Measurements from ENCODE around the gene DUSP9. TPM values are rescaled to one million over a fixed set of nuclear protein-coding genes. Genes with fewer than 3 reads are reported as not detected.

DUSP9 gene
- total RNA-seq, 1 donor from 2014 or later: 1.3 TPM

DNA sequence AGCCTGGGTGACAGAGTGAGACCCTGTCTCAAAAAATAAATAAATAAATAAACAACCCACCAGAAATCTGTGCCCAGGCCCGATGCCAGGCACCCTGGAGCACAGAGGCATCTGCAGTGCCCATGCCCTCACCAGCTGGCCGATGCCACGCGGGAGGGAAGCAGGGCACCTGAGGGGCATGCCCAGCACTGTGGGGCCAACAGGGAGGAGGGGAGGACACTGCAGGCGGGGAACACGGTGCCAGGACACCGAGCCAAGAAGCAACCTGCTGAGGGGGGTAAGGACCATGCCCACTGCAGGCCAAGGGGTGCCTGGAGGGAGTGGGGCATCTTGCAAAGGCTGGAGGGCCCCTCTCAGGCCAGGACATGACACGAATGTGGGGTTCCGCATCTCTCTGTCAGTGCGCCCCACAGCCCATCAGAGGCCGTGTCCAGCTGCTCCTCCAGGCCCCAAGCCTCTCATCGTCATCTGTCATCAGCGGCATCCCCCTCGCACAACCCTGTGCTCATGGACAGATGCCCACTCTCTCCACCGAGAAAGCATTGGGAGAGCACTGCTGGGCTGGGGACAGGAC, 13.3 kb upstream of the DUSP9 start:
- Histone ChIP-seq H3K36me3 (ENCODE audit: control insufficient read depth, insufficient read depth, low read length) (no peaks in the 10 kb centered on the region), H3K4me3 (ENCODE audit: low read depth, low read length) (no peak overlapping the region), H3K27me3 (ENCODE audit: control insufficient read depth, insufficient read depth, low read length) (no peaks in the 10 kb centered on the region)
- DNase-seq (ENCODE audit: low read depth) (no peak), FAIRE-seq (no peak)
- TF ChIP-seq, protein P1, sequence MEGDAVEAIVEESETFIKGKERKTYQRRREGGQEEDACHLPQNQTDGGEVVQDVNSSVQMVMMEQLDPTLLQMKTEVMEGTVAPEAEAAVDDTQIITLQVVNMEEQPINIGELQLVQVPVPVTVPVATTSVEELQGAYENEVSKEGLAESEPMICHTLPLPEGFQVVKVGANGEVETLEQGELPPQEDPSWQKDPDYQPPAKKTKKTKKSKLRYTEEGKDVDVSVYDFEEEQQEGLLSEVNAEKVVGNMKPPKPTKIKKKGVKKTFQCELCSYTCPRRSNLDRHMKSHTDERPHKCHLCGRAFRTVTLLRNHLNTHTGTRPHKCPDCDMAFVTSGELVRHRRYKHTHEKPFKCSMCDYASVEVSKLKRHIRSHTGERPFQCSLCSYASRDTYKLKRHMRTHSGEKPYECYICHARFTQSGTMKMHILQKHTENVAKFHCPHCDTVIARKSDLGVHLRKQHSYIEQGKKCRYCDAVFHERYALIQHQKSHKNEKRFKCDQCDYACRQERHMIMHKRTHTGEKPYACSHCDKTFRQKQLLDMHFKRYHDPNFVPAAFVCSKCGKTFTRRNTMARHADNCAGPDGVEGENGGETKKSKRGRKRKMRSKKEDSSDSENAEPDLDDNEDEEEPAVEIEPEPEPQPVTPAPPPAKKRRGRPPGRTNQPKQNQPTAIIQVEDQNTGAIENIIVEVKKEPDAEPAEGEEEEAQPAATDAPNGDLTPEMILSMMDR (IDR thresholded peaks at IDR 0.05; ENCODE audit: insufficient read depth, low read length, severe bottlenecking): no peak

DNA sequence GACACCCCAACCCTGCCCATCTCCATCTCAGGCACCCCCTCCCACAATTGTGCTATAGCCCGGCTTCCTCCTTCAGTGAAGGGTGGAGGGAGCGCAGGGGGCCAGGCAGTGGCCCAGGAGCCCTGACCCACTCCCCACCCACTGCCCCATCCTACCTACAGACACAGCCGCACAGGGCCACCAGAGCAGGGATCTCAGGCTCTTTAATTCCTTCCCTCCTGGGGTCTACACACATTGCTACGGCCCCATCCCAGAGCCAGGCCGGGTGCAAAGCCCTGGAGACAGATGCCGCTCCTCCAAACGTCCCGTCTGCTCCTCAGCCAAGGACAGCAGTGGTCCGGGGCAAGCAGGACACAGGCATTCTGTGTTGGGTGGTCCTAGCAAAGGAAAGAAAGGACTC, 12.8 kb upstream of the DUSP9 start:
- no peak for DNase-seq (ENCODE audit: low read depth)
- Histone ChIP-seq H3K27me3 (ENCODE audit: control insufficient read depth, insufficient read depth, low read length) (no peaks in the 10 kb centered on the region), H3K4me3 (ENCODE audit: low read depth, low read length) (no peak overlapping the region), H3K36me3 (ENCODE audit: control insufficient read depth, insufficient read depth, low read length) (no peaks in the 10 kb centered on the region)
- FAIRE-seq: no peak
- TF ChIP-seq, protein P1 (IDR thresholded peaks at IDR 0.05; ENCODE audit: insufficient read depth, low read length, severe bottlenecking): no peak

DNA sequence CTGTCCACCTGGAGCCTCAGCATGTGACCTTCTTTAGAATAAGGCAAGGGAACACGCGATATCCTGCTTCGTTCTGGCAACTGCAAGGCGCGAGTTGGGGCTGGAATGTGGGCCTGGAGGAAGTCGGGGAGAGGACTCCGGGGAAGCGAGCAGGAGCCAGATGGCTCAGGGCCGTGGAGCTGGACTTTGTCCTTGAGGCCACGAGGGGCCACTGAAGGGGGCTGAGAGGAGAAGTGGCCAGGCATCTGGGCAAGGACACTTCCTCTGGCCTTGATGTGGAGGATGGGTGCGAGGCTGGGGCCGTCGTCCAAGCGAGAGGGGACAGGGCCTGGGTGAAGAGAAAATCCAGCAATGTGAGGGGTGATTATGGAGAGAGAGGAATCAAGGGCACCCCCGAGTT, 12.2 kb upstream of the DUSP9 start:
- no peaks in the 10 kb centered on the region for H3K27me3 ChIP-seq (ENCODE audit: control insufficient read depth, insufficient read depth, low read length)
- no peak overlapping the region for H3K4me3 ChIP-seq (ENCODE audit: low read depth, low read length)
- H3K36me3 ChIP-seq (ENCODE audit: control insufficient read depth, insufficient read depth, low read length): no peaks in the 10 kb centered on the region
- no peak for DNase-seq (ENCODE audit: low read depth)
- TF ChIP-seq, protein P1 (IDR thresholded peaks at IDR 0.05; ENCODE audit: insufficient read depth, low read length, severe bottlenecking): no peak
- FAIRE-seq: no peak

DNA sequence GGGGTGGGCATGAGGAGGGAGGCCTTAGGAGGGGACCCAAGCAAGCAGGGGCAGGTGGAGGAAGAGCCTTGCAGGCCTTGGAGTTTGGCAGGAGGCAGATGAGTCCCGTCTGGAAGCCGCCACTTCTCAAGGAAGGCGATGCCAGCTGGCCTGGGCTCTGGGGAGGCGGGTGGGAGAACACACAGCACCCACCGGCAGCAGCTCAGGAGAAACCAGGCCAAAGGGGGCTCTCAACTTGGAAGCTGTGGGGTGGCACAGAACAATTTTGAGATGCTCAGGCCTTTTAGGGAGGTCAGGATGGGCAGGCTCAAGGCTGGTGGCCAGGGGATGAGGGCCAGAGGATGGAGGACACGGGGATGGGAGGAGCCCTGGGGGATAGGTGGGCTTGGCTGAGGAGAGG, 11.6 kb upstream of the DUSP9 start:
- no peak overlapping the region for H3K4me3 ChIP-seq (ENCODE audit: low read depth, low read length)
- no peaks in the 10 kb centered on the region for H3K36me3 ChIP-seq (ENCODE audit: control insufficient read depth, insufficient read depth, low read length)
- no peak for FAIRE-seq
- H3K27me3 ChIP-seq (ENCODE audit: control insufficient read depth, insufficient read depth, low read length): no peaks in the 10 kb centered on the region
- TF ChIP-seq, protein P1 (IDR thresholded peaks at IDR 0.05; ENCODE audit: insufficient read depth, low read length, severe bottlenecking): no peak
- no peak for DNase-seq (ENCODE audit: low read depth)

DNA sequence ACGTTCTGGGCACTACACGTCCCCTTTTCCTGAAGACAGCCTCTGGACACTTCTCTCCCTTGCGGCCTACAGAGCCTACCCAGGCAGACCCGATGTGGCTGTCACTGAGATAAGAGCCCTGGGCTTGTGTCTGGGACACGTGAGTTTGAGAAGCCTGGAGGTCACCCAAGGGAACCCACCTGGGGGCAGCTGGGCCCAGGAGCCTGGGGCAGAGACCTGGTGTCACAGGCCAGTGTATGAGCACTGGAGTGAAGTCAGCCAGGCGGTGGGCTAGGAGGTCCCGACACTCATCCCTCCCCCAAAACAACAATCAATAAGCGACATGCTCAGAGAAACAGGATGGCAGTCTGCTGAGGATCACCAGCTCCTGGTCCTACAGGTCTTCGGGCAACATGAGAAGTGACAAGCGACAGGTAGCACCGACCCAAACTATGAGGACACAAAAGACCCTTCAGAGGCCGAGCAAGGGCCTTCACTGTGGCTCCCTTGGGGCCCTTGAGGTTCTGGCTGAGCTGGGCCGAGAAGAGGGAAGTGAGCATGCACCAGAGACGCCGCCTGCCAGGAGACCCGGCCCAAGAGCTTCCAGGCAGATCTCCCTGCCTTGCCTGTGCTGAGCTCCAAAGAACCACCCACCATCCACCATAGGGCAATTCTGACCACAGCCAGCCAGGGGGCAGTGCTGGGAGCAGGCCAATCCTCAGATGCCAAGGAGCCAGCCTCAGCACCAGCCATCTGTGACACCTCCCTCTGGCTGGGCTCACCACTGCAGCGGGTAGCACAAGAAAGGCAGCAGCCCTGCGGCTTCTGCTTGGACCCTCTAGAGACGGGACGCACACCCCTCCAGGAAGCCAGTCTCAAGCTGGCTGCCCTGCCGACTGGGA, 11.0 kb upstream of the DUSP9 start:
- no peak for FAIRE-seq
- Histone ChIP-seq H3K27me3 (ENCODE audit: control insufficient read depth, insufficient read depth, low read length) (no peaks in the 10 kb centered on the region), H3K4me3 (ENCODE audit: low read depth, low read length) (no peak overlapping the region), H3K36me3 (ENCODE audit: control insufficient read depth, insufficient read depth, low read length) (no peaks in the 10 kb centered on the region)
- TF ChIP-seq, protein P1 (IDR thresholded peaks at IDR 0.05; ENCODE audit: insufficient read depth, low read length, severe bottlenecking): peak; percentile 49
- peak; percentile 28 for DNase-seq (ENCODE audit: low read depth)
